GM19438 (cell line): ENCODE data around the gene NAA16.
"Not testable (repeated sequence)": the region's sequence is repeated elsewhere in the genome, so short reads cannot be mapped to it uniquely, and the experiment has no call there.

Experiments used
- ATAC-seq: cut with Tn5 transposase; IDR thresholded peaks from one replicate; pipeline ENCODE4 v1.9.1; 2021; ENCODE audit warnings: low read depth; ENCODE audit not compliant: unreplicated experiment

NAA16 gene

DNA sequence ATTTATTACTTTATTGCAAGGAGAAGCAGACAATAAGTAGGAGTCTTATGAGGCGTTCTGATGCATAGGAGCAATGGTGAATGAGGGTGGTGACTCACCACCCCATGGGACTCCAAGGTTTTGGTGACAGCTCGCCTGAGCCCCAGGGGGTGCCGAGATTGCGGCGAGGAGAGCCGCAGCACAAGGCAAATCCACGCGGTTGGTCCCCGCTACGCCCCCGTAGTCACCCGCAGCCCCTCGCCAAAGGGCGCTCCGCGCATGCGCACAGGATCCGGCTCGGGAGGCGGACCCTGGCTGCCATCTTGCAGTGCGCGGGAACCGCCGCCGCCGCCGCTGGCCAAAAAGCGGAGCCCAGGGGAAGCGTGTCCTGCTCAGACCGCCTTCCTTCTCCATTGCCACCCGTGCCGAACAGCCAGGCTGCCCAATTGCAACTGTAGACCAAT lies at the start of gene NAA16:
TSS of gene NAA16 (plus strand) at position 305 of the 443 bp plus-strand sequence. CDS start 262 bp downstream, outside the sequence.
- ATAC-seq: peak; percentile 73

GRCh38 chr13:41263261-41263971 lies 47.7 kb upstream of the NAA16 start, which contains the start of gene MTRF1:
TSS of gene MTRF1 (minus strand) at chr13:41263576. CDS start at chr13:41260907, 2,669 bp downstream.
- peak; percentile 97 for ATAC-seq

GRCh38 chr13:41267106-41267505 lies 44.0 kb upstream of the NAA16 start:
- no peak for ATAC-seq

DNA sequence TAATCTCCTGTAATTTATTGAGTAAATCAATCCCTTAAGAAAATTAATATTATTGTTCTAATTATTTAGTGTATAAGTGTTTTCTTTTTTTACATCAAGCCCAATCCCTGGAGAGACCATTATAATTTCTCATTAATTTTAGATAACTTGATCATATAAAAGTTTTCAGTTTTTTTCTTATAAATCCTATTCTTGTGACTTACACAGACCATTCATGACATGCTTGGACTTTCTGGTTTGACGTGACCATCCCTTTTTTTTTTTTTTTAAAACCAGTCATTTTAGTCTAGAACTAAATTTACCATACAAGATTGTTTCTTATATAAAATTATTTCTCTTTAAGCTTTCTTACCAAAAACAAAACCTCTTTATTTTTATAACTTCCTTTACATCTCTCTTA lies 42.3 kb upstream of the NAA16 start:
- ATAC-seq: no peak

- ATAC-seq: no peak
Measured at GRCh38 chr13:41271456-41272285, 39.4 kb upstream of the NAA16 start.

GRCh38 chr13:41273831-41274441 lies 37.1 kb upstream of the NAA16 start:
- ATAC-seq: no peak

DNA sequence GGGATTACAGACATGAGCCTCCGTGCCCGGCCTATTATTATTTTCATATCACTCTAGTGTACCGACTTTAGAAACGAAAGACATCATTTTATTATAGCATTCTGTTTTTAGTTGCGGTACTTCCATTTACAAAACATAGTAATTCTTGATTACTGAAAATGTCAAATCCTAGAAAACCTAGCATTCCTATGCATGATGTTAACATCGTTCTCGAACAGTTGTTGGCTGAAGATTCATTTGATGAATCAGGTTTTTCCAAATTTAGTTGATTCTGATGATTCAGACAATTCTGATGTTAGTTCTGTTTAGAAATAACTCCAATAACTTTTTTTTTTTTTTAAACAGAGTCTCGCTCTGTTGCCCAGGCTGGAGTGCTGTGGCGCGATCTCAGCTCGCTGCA lies 36.2 kb upstream of the NAA16 start:
- ATAC-seq: no peak

DNA sequence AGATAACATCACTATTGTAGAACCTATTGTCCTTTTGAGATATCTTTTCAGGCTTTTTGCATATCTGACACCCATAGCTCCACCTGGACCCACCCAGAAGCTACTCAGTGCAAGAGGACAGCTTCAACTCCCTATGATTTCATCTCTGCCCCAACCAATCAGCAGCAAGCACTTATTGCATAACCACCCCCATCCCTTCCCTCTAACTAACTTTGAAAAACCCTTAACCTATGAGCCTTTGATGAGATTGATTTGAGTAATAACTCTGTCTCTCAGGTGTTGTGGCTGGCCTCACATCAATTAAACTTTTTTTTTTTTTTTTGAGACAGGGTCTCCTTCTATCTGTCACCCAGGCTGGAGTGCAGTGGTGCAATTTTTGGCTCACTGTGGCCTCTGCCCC lies 34.2 kb upstream of the NAA16 start:
- no peak for ATAC-seq

GRCh38 chr13:41279156-41279555 lies 31.9 kb upstream of the NAA16 start:
- not testable (repeated sequence) for ATAC-seq

DNA sequence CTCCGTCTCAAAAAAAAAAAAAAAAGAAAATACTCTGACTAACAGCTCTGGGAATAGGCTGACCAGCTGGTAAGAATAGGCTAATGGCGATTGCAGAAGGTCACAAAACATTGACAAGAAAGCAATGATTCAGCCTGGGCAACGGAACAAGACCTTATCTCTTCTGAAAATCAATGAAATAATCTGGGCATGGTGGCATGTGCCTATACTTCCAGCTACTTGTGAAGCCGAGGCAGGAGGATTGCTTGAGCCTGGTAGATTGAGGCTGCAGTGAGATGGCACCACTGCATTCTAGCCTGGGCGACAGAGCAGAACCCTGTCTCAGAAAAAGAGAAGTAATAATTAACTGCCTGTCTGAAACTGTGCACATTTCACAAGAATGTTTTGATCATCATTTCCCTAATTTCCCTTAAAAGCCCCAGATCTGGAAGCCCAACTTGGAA lies 28.9 kb upstream of the NAA16 start:
- ATAC-seq: peak; percentile 78

GRCh38 chr13:41284512-41285288 lies 26.4 kb upstream of the NAA16 start:
- no peak for ATAC-seq

GRCh38 chr13:41286370-41286769 lies 24.7 kb upstream of the NAA16 start:
- ATAC-seq: no peak

DNA sequence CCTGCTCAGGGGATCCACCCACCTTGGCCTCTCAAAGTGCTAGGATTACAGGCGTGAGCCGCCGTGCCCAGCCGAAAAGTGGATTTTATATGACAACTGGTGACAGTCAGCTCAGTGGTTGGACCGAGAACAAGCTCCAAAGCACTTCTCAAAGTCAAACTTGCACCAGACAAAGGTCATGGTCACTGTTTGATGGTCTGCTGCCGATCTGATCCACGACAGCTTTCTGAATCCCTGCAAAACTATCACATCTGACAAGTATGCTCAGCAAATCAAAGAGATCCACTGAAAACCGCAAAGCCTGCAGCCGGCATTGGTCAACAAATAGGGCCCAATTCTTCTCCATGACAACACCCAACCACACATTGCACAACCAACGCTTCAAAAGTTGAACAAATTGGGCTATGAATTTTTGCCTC lies 21.6 kb upstream of the NAA16 start:
- no peak for ATAC-seq

GRCh38 chr13:41291246-41291645 lies 19.8 kb upstream of the NAA16 start:
- no peak for ATAC-seq

DNA sequence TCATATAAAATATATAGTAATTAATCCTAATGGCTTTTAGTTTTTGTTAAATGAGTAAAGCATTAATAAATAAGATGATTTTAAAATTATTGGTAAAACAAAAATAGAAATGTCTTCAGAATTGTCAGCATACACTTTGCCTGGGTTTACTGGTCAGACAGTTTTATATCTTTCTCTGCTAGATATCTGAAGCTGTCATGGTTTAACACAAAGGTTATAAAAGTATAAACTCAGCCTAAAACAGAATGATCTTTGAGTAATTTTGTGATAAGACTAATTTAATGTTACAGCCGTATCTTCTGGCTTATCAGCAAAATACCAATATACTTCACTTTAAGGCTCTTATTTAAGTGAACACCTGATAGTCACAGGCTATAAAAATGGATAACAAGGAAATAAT lies 17.8 kb upstream of the NAA16 start:
- no peak for ATAC-seq

GRCh38 chr13:41294914-41295313 lies 16.2 kb upstream of the NAA16 start:
- no peak for ATAC-seq

DNA sequence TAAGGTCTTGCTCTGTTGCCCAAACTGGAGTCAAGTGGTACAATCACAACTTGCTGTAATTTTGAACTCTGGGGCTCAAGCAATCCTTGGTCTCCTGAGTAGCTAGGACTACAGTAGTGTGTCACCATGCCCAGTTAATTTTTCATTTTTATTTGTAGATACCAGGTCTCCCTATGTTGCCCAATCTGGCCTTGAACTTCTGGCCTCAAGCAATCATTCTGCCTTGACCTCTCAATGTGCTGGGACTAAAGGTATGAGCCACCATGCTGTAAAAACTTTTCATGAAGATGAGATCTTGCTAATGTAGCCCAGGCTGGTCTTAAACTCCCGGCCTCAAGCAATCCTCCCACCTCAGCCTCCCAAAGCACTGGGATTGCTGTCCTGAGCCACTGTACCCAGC lies 15.1 kb upstream of the NAA16 start:
- no peak for ATAC-seq

DNA sequence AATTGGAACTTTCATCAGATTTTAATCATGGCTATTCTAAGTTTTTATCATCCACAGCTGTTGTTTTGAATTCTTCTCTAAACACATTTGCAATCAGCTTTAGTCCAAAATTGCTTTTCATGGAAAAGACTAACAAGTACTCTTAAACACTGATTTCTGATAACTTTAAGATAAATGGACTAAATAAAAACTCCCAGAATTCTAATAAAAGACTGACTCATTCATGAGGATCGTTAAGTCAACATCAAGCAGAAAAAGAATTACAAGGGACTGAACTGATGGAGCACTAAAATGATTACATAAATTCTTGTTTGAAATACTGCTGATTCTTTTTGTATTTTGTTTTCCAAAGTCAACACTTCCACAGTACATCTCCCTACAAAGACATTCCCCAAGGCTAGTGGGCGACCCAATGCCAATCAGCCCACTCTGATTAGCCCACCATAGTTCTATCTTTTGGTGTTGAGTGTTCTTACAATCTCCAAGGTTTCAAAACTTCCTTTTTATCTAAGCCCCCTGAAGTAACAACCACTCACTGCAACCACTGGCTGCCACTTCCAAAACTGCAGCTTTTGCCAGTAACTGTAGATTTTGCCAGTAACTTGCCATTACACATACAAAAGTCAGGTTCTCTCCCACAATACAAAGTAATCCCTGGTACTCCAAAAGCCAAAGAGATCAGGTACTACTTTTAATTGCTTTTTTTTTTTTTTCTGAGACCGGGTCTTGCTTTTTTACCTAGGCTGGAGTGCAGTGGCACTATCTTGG lies 14.0 kb upstream of the NAA16 start:
- no peak for ATAC-seq

DNA sequence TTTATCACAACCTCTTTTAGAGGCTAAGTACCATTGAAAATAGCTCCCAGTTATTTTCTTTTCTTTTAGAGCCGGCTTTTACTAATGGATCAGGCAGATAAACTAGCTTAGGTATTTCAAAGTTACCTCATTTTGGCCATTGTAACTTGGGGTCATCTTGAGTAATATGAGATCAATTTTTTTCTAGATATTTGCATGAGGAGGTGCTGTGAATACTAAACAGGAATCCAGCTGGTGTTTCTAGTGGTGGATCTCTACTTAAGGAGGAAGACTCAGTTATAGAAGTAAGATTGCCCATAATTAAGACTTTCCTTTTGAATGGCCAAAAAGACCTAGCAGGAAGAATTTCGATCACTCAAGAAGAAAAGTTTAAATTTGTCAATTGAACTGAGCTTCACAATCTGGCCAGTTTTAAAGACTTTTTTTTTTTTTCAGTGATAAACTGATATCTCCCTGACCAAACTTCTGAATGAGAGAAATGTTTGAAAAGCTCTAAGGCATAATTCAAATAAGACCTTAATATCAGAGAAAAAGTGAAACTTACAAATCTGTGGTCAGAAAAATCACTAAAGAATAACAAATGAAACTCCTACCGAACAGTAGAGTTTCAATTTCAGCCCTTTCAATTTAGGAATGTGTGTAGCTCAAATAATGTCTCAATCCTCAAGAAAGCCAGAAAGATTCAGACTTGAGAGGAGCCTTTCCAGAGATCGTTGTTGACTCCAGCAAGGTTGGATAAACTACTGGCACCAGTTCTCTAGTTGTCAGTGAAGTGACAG lies 11.6 kb upstream of the NAA16 start:
- no peak for ATAC-seq
